ENCODE measurements around the gene ARHGAP11A.

ARHGAP11A gene

DNA sequence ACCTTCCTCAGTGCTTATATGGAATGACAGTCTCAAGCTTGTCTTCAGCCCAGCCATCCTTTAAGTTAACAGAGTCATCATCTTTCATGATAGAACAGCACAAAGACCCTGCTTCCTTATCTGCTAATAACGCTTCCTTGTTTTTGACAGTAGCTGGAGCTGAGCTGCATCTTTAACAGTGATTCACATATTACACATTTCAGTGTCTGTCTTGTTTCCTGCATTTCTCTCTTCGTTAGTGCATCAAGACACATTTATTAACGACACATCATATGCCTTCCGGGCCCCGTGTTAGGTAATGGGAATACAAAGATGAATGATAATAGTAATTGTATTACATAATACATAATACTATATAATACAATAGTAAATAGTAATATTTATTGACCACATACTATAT lies 72.3 kb downstream of the ARHGAP11A start:
- no peak overlapping the region for H3K9ac ChIP-seq (ENCODE audit: low read length)
- no peaks in the 10 kb centered on the region for H3K27me3 ChIP-seq (ENCODE audit: control insufficient read depth, insufficient read depth, low read length)
- H3K4me3 ChIP-seq (ENCODE audit: low read depth, low read length): no peak overlapping the region
- no peak overlapping the region for H3K27ac ChIP-seq (ENCODE audit: low read depth, low read length)
- peaks cover 2% of the 10 kb centered on the region; the same call in 1 of the 2 replicates for H3K9me3 ChIP-seq (ENCODE audit: control insufficient read depth, insufficient read depth, low read depth, low read length)
- no peaks in the 10 kb centered on the region for H3K36me3 ChIP-seq (ENCODE audit: control insufficient read depth, insufficient read depth, low read length)
- peaks cover 6% of the 10 kb centered on the region; the same call in 1 of the 2 replicates for H3K4me1 ChIP-seq (ENCODE audit: control insufficient read depth, insufficient read depth, low read length)

DNA sequence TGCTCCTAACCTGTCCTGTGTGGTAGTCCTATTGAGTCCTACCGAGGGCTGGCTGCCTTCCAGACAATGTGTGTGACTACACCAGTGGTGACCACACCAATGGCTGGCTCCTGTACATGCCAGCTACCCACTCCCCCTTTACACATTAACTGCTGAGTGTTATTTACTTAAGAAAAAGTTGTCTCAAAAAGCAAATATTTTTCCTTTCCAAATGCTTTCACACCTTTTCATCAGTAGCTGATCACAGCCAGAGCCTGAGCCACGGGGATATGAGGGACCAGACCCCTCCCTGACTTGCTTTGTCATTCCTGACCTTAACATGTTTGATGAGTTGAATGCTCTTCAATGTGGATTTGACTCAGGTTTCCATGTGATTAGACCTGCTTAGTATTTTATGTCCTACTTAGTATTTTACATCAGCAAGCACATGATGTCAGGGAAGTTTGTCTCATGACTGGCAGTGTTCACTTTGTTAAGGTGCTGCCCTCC lies 72.9 kb downstream of the ARHGAP11A start:
- no peak overlapping the region for H3K4me3 ChIP-seq (ENCODE audit: low read depth, low read length)
- H3K27me3 ChIP-seq (ENCODE audit: control insufficient read depth, insufficient read depth, low read length): no peaks in the 10 kb centered on the region
- no peaks in the 10 kb centered on the region for H3K36me3 ChIP-seq (ENCODE audit: control insufficient read depth, insufficient read depth, low read length)
- H3K9ac ChIP-seq (ENCODE audit: low read length): no peak overlapping the region
- H3K9me3 ChIP-seq (ENCODE audit: control insufficient read depth, insufficient read depth, low read depth, low read length): peaks cover 2% of the 10 kb centered on the region; the same call in 1 of the 2 replicates
- H3K4me1 ChIP-seq (ENCODE audit: control insufficient read depth, insufficient read depth, low read length): peaks cover 6% of the 10 kb centered on the region; the same call in 1 of the 2 replicates
- H3K27ac ChIP-seq (ENCODE audit: low read depth, low read length): no peak overlapping the region

Data from HUES6 (cell line).